ENCODE measurements around the gene IL4I1. TPM values are rescaled to one million over a fixed set of nuclear protein-coding genes. Genes with fewer than 3 reads are reported as not detected.

IL4I1 gene
- total RNA-seq, 1 donor, result 2.0 TPM

- Histone ChIP-seq H3K27me3 (ENCODE audit: insufficient read depth, low read length) (no peaks in the 10 kb centered on the region), H3K4me1 (ENCODE audit: insufficient read depth, low read length) (peaks cover 36% of the 10 kb centered on the region), H3K9me3 (ENCODE audit: low read depth, low read length) (no peaks in the 10 kb centered on the region), H3K4me3 (ENCODE audit: low read length) (no peak overlapping the region)
Observed at GRCh38 chr19:49892716-49893115, 4.0 kb downstream of the IL4I1 start.

GRCh38 chr19:49891393-49891792 lies 5.3 kb downstream of the IL4I1 start:
- H3K4me3 ChIP-seq (ENCODE audit: low read length), result no peak overlapping the region
- H3K27me3 ChIP-seq (ENCODE audit: insufficient read depth, low read length), result no peaks in the 10 kb centered on the region
- H3K4me1 ChIP-seq (ENCODE audit: insufficient read depth, low read length), result peaks cover 24% of the 10 kb centered on the region
- no peaks in the 10 kb centered on the region for H3K9me3 ChIP-seq (ENCODE audit: low read depth, low read length)

GRCh38 chr19:49890349-49891311 lies 6.1 kb downstream of the IL4I1 start:
- Histone ChIP-seq H3K27me3 (ENCODE audit: insufficient read depth, low read length) (no peaks in the 10 kb centered on the region), H3K4me1 (ENCODE audit: insufficient read depth, low read length) (peaks cover 16% of the 10 kb centered on the region), H3K4me3 (ENCODE audit: low read length) (peak overlapping the region; percentile 18), H3K9me3 (ENCODE audit: low read depth, low read length) (no peaks in the 10 kb centered on the region)

GRCh38 chr19:49889687-49890348 lies 6.9 kb downstream of the IL4I1 start:
- peaks cover 9% of the 10 kb centered on the region for H3K4me1 ChIP-seq (ENCODE audit: insufficient read depth, low read length)
- H3K4me3 ChIP-seq (ENCODE audit: low read length), result peak overlapping the region; percentile 18
- H3K9me3 ChIP-seq (ENCODE audit: low read depth, low read length), result no peaks in the 10 kb centered on the region
- no peaks in the 10 kb centered on the region for H3K27me3 ChIP-seq (ENCODE audit: insufficient read depth, low read length)

GRCh38 chr19:49889038-49889686 lies 7.5 kb downstream of the IL4I1 start:
- Histone ChIP-seq H3K27me3 (ENCODE audit: insufficient read depth, low read length) (no peaks in the 10 kb centered on the region), H3K4me1 (ENCODE audit: insufficient read depth, low read length) (peaks cover 9% of the 10 kb centered on the region), H3K4me3 (ENCODE audit: low read length) (no peak overlapping the region), H3K9me3 (ENCODE audit: low read depth, low read length) (no peaks in the 10 kb centered on the region)

- Histone ChIP-seq H3K27me3 (ENCODE audit: insufficient read depth, low read length) (no peaks in the 10 kb centered on the region), H3K4me1 (ENCODE audit: insufficient read depth, low read length) (peaks cover 9% of the 10 kb centered on the region), H3K9me3 (ENCODE audit: low read depth, low read length) (no peaks in the 10 kb centered on the region), H3K4me3 (ENCODE audit: low read length) (no peak overlapping the region)
Observed at GRCh38 chr19:49888510-49888824, 8.2 kb downstream of the IL4I1 start.

- Histone ChIP-seq H3K27me3 (ENCODE audit: insufficient read depth, low read length) (no peaks in the 10 kb centered on the region), H3K4me1 (ENCODE audit: insufficient read depth, low read length) (peaks cover 9% of the 10 kb centered on the region), H3K4me3 (ENCODE audit: low read length) (no peak overlapping the region), H3K9me3 (ENCODE audit: low read depth, low read length) (no peaks in the 10 kb centered on the region)
Observed at GRCh38 chr19:49887665-49888509, 8.8 kb downstream of the IL4I1 start.

- H3K4me1 ChIP-seq (ENCODE audit: insufficient read depth, low read length), result peaks cover 9% of the 10 kb centered on the region
- no peaks in the 10 kb centered on the region for H3K9me3 ChIP-seq (ENCODE audit: low read depth, low read length)
- no peak overlapping the region for H3K4me3 ChIP-seq (ENCODE audit: low read length)
- H3K27me3 ChIP-seq (ENCODE audit: insufficient read depth, low read length), result no peaks in the 10 kb centered on the region
Observed at GRCh38 chr19:49887037-49887664, 9.5 kb downstream of the IL4I1 start.

GRCh38 chr19:49884760-49885159 lies 11.9 kb downstream of the IL4I1 start:
- no peaks in the 10 kb centered on the region for H3K27me3 ChIP-seq (ENCODE audit: insufficient read depth, low read length)
- no peaks in the 10 kb centered on the region for H3K9me3 ChIP-seq (ENCODE audit: low read depth, low read length)
- H3K4me1 ChIP-seq (ENCODE audit: insufficient read depth, low read length), result peaks cover 2% of the 10 kb centered on the region
- no peak overlapping the region for H3K4me3 ChIP-seq (ENCODE audit: low read length)

GRCh38 chr19:49884109-49884508 lies 12.6 kb downstream of the IL4I1 start:
- Histone ChIP-seq H3K4me3 (ENCODE audit: low read length) (no peak overlapping the region), H3K9me3 (ENCODE audit: low read depth, low read length) (no peaks in the 10 kb centered on the region), H3K4me1 (ENCODE audit: insufficient read depth, low read length) (peaks cover 2% of the 10 kb centered on the region), H3K27me3 (ENCODE audit: insufficient read depth, low read length) (no peaks in the 10 kb centered on the region)

- H3K27me3 ChIP-seq (ENCODE audit: insufficient read depth, low read length), result no peaks in the 10 kb centered on the region
- H3K9me3 ChIP-seq (ENCODE audit: low read depth, low read length), result no peaks in the 10 kb centered on the region
- peaks cover 12% of the 10 kb centered on the region for H3K4me1 ChIP-seq (ENCODE audit: insufficient read depth, low read length)
- H3K4me3 ChIP-seq (ENCODE audit: low read length), result no peak overlapping the region
Observed at GRCh38 chr19:49883094-49883493, 13.6 kb downstream of the IL4I1 start.

- Histone ChIP-seq H3K4me1 (ENCODE audit: insufficient read depth, low read length) (peaks cover 14% of the 10 kb centered on the region), H3K9me3 (ENCODE audit: low read depth, low read length) (no peaks in the 10 kb centered on the region), H3K4me3 (ENCODE audit: low read length) (no peak overlapping the region), H3K27me3 (ENCODE audit: insufficient read depth, low read length) (no peaks in the 10 kb centered on the region)
Observed at GRCh38 chr19:49882643-49883042, 14.0 kb downstream of the IL4I1 start.

- H3K4me3 ChIP-seq (ENCODE audit: low read length), result no peak overlapping the region
- no peaks in the 10 kb centered on the region for H3K27me3 ChIP-seq (ENCODE audit: insufficient read depth, low read length)
- peaks cover 14% of the 10 kb centered on the region for H3K4me1 ChIP-seq (ENCODE audit: insufficient read depth, low read length)
- H3K9me3 ChIP-seq (ENCODE audit: low read depth, low read length), result no peaks in the 10 kb centered on the region
Observed at GRCh38 chr19:49881672-49882394, 14.9 kb downstream of the IL4I1 start.

- H3K4me3 ChIP-seq (ENCODE audit: low read length), result no peak overlapping the region
Observed at GRCh38 chr19:49881186-49881585, 15.5 kb downstream of the IL4I1 start.

More at GRCh38 chr19:49881186-49881585, 15.5 kb downstream of the IL4I1 start:
- peaks cover 14% of the 10 kb centered on the region for H3K4me1 ChIP-seq (ENCODE audit: insufficient read depth, low read length)
- no peaks in the 10 kb centered on the region for H3K27me3 ChIP-seq (ENCODE audit: insufficient read depth, low read length)
- H3K9me3 ChIP-seq (ENCODE audit: low read depth, low read length), result no peaks in the 10 kb centered on the region

All from mononuclear cell (primary cell).